22Rv1 (cell line): ENCODE data around the gene TARP.

Experiments
- H3K27ac ChIP-seq: fragments of 450-650 bp; 2 replicates; pipeline ENCODE4 v1.5.1; 2017
- CTCF ChIP-seq: fragments of 450-650 bp; IDR thresholded peaks from 2 replicates; pipeline ENCODE4 v1.5.1; 2017; ENCODE audit warnings: mild to moderate bottlenecking
- ZFX ChIP-seq: fragments of 450-650 bp; IDR thresholded peaks from 2 replicates; pipeline ENCODE4 v1.6.1; 2017; ENCODE audit warnings: antibody characterized with exemption, borderline replicate concordance

TARP gene

GRCh38 chr7:38217672-38218071, 55.8 kb downstream of the TARP start:
- TF ChIP-seq CTCF (no peak), ZFX (no peak)
- peak overlapping the region; percentile 97 for H3K27ac ChIP-seq

GRCh38 chr7:38215735-38216670, 57.4 kb downstream of the TARP start:
- H3K27ac ChIP-seq, result peak overlapping the region; percentile 97
- TF ChIP-seq ZFX (no peak), CTCF (peak; percentile 100)

GRCh38 chr7:38215115-38215514, 58.3 kb downstream of the TARP start:
- H3K27ac ChIP-seq, result peak overlapping the region; percentile 97
- TF ChIP-seq ZFX (no peak), CTCF (no peak)

GRCh38 chr7:38211940-38212339, 61.5 kb downstream of the TARP start:
- peak overlapping the region; percentile 97 for H3K27ac ChIP-seq
- TF ChIP-seq ZFX (no peak), CTCF (no peak)

GRCh38 chr7:38211486-38211885, 62.0 kb downstream of the TARP start:
- peak overlapping the region; percentile 97 for H3K27ac ChIP-seq
- TF ChIP-seq CTCF, result no peak
